Fibroblast of lung (primary cell): ENCODE data around the gene CDC5L. TPM values are rescaled to one million over a fixed set of nuclear protein-coding genes. Genes with fewer than 3 reads are reported as not detected.

Experiments used
- DNase-seq, 2 donors: peaks; one replicate each; pipeline versions ENCODE4 v3.0.0 to v3.0.0-alpha.2; 2010; ENCODE audit warnings: low read depth in 2 of 2
- H2AFZ ChIP-seq: 2 replicates; pipeline ENCODE4 v1.5.1; 2012; ENCODE audit warnings: low read length, control low read depth, inconsistent platforms
- H3K27ac ChIP-seq: 2 replicates; pipeline ENCODE4 v1.5.1; 2011; ENCODE audit warnings: low read length, control low read depth; ENCODE audit not compliant: insufficient read depth
- H3K27me3 ChIP-seq: 2 replicates; pipeline ENCODE4 v1.5.1; 2011; ENCODE audit warnings: mild to moderate bottlenecking, low read length; ENCODE audit not compliant: control insufficient read depth, insufficient read depth
- H3K36me3 ChIP-seq: 2 replicates; pipeline ENCODE4 v1.5.1; 2011; ENCODE audit warnings: low read length; ENCODE audit not compliant: control insufficient read depth, insufficient read depth
- H3K4me1 ChIP-seq: 2 replicates; pipeline ENCODE4 v1.5.1; 2011; ENCODE audit warnings: low read length; ENCODE audit not compliant: control insufficient read depth, insufficient read depth; ENCODE audit errors: extremely low read depth
- H3K4me2 ChIP-seq: 2 replicates; pipeline ENCODE4 v1.5.1; 2011; ENCODE audit warnings: low read length, control low read depth; ENCODE audit not compliant: insufficient read depth; ENCODE audit errors: extremely low read depth
- H3K4me3 ChIP-seq, 4 experiments: fragments of 200-600 bp in 1 of 4; sonication (generic) in 1 of 4; replicated peaks in 1 of 4; 2 replicates each; pipeline ENCODE4 v1.5.1; 2011 to 2016; ENCODE audit warnings: low read length in 4 of 4, low read depth in 3 of 4, mild to moderate bottlenecking in 3 of 4, control low read depth in 2 of 4, inconsistent platforms in 1 of 4, mixed read lengths in 1 of 4; ENCODE audit not compliant: insufficient read depth in 1 of 4; ENCODE audit errors: control extremely low read depth in 1 of 4
- H3K79me2 ChIP-seq: 2 replicates; pipeline ENCODE4 v1.5.1; 2012; ENCODE audit warnings: mild to moderate bottlenecking, low read length, inconsistent platforms; ENCODE audit not compliant: control insufficient read depth, insufficient read depth
- H3K9ac ChIP-seq: 2 replicates; pipeline ENCODE4 v1.5.1; 2011; ENCODE audit warnings: mild to moderate bottlenecking, low read length, control low read depth; ENCODE audit not compliant: insufficient read depth
- H3K9me3 ChIP-seq: 2 replicates; pipeline ENCODE4 v1.5.1; 2012; ENCODE audit warnings: low read depth, low read length; ENCODE audit not compliant: control insufficient read depth, insufficient read depth
- H4K20me1 ChIP-seq: 2 replicates; pipeline ENCODE4 v1.5.1; 2011; ENCODE audit warnings: low read length; ENCODE audit not compliant: control insufficient read depth, insufficient read depth; ENCODE audit errors: extremely low read depth
- CTCF ChIP-seq, 2 donors: IDR thresholded peaks in 1 of 2; conservative IDR thresholded peaks in 1 of 2; 1 replicate in 1 of 2; 2 replicates in 1 of 2; pipeline ENCODE4 v1.5.1; 2011 to 2012; ENCODE audit warnings: low read length in 2 of 2, control low read depth in 1 of 2, inconsistent platforms in 1 of 2, low read depth in 1 of 2, mild to moderate bottlenecking in 1 of 2
- EZH2 ChIP-seq: IDR thresholded peaks from 2 replicates; pipeline ENCODE4 v1.5.1; 2012; ENCODE audit warnings: low read length, control low read depth, mild to moderate bottlenecking; ENCODE audit errors: missing control alignments
- polyA plus RNA-seq, 2 donors: library from polyadenylated mRNA; depleted of rRNA in 1 of 2; stranded (reverse) in 1 of 2; unstranded in 1 of 2; fragments of >200 nt; gene quantifications; 2 replicates each; pipeline ENCODE4 v1.2.1, GENCODE V29; 2011 to 2012; ENCODE audit warnings: missing spikeins in 1 of 2
- total RNA-seq: library from RNA; depleted of rRNA; stranded (reverse); fragments of >200 nt; gene quantifications from 2 replicates; pipeline ENCODE4 v1.2.1, GENCODE V29; 2014

The CDC5L gene
- total and polyA plus RNA-seq, 2 donors (not counting 1 experiment from before 2014, with no cell fraction given): 18.7 to 22.5 TPM

- DNase-seq: no peak
- Histone ChIP-seq H3K4me3 (no peak overlapping the region), H3K4me2 (no peak overlapping the region), H3K27me3 (peaks cover 17% of the 10 kb centered on the region), H3K9me3 (no peaks in the 10 kb centered on the region), H3K9ac (no peak overlapping the region), H3K36me3 (no peaks in the 10 kb centered on the region), H3K4me1 (no peaks in the 10 kb centered on the region), H2AFZ (no peak overlapping the region), H4K20me1 (no peaks in the 10 kb centered on the region), H3K27ac (no peak overlapping the region), H3K79me2 (no peaks in the 10 kb centered on the region)
- no peak for TF ChIP-seq CTCF (conservative IDR thresholded peaks at IDR 0.05 in 1 of 2, IDR thresholded peaks at IDR 0.05 in 1 of 2; ENCODE audit: low read depth in 1 of 2, low read length in 2 of 2)
- TF ChIP-seq EZH2: no peak
Measured at GRCh38 chr6:44363377-44363926, 24.1 kb upstream of the CDC5L start.

- H3K36me3 ChIP-seq: no peaks in the 10 kb centered on the region
- TF ChIP-seq CTCF (conservative IDR thresholded peaks at IDR 0.05 in 1 of 2, IDR thresholded peaks at IDR 0.05 in 1 of 2; ENCODE audit: low read depth in 1 of 2, low read length in 2 of 2) (no peak), EZH2 (no peak)
- no peak for DNase-seq
- H3K9ac ChIP-seq: no peak overlapping the region
- no peak overlapping the region for H3K4me3 ChIP-seq
- H3K79me2 ChIP-seq: no peaks in the 10 kb centered on the region
- no peaks in the 10 kb centered on the region for H3K9me3 ChIP-seq
- no peak overlapping the region for H3K27ac ChIP-seq
- H3K4me2 ChIP-seq: no peak overlapping the region
- no peaks in the 10 kb centered on the region for H3K4me1 ChIP-seq
- no peaks in the 10 kb centered on the region for H4K20me1 ChIP-seq
- peaks cover 8% of the 10 kb centered on the region for H3K27me3 ChIP-seq
- H2AFZ ChIP-seq: no peak overlapping the region
Measured at GRCh38 chr6:44366781-44367180, 20.7 kb upstream of the CDC5L start.

GRCh38 chr6:44367681-44368080, 19.8 kb upstream of the CDC5L start:
- DNase-seq: no peak
- H3K27ac ChIP-seq: no peak overlapping the region
- no peak overlapping the region for H3K4me3 ChIP-seq
- no peaks in the 10 kb centered on the region for H3K4me1 ChIP-seq
- H2AFZ ChIP-seq: no peak overlapping the region
- H3K27me3 ChIP-seq: peaks cover 5% of the 10 kb centered on the region
- H3K4me2 ChIP-seq: no peak overlapping the region
- H3K9ac ChIP-seq: no peak overlapping the region
- no peaks in the 10 kb centered on the region for H4K20me1 ChIP-seq
- TF ChIP-seq EZH2 (no peak), CTCF (conservative IDR thresholded peaks at IDR 0.05 in 1 of 2, IDR thresholded peaks at IDR 0.05 in 1 of 2; ENCODE audit: low read depth in 1 of 2, low read length in 2 of 2) (no peak)
- H3K79me2 ChIP-seq: no peaks in the 10 kb centered on the region
- no peaks in the 10 kb centered on the region for H3K9me3 ChIP-seq
- H3K36me3 ChIP-seq: no peaks in the 10 kb centered on the region
